Measurements from ENCODE around the gene TMEM131L. TPM values are rescaled to one million over a fixed set of nuclear protein-coding genes. Genes with fewer than 3 reads are reported as not detected.

TMEM131L gene
- total and polyA plus RNA-seq, 7 donors: 0.60 to 27.2 (median 12.1) TPM

DNA sequence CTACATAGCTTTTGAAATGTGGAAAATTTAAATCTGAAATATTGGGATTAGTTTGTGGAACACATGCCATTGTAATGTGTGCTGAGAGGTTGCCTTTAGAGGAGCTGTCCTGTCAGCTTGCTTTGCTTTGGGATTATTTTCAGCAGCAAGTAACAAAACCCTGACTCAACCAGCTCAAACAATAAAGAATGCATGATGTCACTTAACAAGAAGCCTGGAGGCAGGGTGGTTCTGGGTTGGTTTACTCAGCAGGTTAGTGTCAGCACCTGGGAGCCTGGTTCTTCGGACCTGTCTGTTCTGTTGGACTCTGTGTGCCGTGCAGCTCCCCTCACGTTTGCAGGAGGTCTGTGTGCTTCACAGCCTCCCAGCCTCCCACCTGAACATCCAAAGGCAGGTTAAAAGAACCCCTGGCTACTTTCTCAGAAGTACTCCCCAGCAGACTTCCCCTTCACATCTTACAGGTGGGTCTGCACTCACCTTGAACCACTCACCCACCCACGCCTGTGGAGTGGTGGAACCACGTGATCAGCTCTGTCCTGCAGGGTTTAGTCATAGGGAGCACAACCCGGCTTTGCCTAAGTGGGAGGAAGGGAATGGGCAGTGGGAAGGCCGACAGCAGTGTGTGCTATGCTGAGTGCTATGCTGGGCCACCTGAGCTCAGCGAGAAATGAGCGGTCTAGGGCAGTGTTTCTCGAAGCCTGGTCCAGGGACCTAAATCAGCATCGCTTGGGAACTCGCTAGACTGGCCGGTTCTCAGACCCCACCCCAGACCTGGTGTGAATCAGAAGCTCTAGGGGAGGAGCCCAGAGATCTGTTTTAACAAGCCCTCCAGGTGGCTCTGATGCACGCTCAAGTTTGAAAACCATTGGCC, 20.4 kb downstream of the TMEM131L start:
- intact Hi-C loops (cut with DNase I): no loop called here
- H3K4me3 ChIP-seq: no peak overlapping the region
- no peaks in the 10 kb centered on the region for H3K27me3 ChIP-seq
- no peak for DNase-seq
- H3K36me3 ChIP-seq: no peaks in the 10 kb centered on the region
- no peaks in the 10 kb centered on the region for H3K9me3 ChIP-seq
- WGBS, 2 donors: 73 to 85% methylated on average over 14 of the region's 14 CpGs
- peak overlapping the region; percentile 70 to 84 (median 76) for H3K27ac ChIP-seq
- TF ChIP-seq, protein P1, sequence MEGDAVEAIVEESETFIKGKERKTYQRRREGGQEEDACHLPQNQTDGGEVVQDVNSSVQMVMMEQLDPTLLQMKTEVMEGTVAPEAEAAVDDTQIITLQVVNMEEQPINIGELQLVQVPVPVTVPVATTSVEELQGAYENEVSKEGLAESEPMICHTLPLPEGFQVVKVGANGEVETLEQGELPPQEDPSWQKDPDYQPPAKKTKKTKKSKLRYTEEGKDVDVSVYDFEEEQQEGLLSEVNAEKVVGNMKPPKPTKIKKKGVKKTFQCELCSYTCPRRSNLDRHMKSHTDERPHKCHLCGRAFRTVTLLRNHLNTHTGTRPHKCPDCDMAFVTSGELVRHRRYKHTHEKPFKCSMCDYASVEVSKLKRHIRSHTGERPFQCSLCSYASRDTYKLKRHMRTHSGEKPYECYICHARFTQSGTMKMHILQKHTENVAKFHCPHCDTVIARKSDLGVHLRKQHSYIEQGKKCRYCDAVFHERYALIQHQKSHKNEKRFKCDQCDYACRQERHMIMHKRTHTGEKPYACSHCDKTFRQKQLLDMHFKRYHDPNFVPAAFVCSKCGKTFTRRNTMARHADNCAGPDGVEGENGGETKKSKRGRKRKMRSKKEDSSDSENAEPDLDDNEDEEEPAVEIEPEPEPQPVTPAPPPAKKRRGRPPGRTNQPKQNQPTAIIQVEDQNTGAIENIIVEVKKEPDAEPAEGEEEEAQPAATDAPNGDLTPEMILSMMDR (IDR thresholded peaks at IDR 0.05): no peak
- no peak for TF ChIP-seq POLR2AphosphoS5 (IDR thresholded peaks at IDR 0.05)
- no peak for TF ChIP-seq POLR2A (IDR thresholded peaks at IDR 0.05)
- no peak for TF ChIP-seq EP300 (IDR thresholded peaks at IDR 0.05)
- peaks cover 0 to 57% (median 44%) of the 10 kb centered on the region in 4 donors for H3K4me1 ChIP-seq

DNA sequence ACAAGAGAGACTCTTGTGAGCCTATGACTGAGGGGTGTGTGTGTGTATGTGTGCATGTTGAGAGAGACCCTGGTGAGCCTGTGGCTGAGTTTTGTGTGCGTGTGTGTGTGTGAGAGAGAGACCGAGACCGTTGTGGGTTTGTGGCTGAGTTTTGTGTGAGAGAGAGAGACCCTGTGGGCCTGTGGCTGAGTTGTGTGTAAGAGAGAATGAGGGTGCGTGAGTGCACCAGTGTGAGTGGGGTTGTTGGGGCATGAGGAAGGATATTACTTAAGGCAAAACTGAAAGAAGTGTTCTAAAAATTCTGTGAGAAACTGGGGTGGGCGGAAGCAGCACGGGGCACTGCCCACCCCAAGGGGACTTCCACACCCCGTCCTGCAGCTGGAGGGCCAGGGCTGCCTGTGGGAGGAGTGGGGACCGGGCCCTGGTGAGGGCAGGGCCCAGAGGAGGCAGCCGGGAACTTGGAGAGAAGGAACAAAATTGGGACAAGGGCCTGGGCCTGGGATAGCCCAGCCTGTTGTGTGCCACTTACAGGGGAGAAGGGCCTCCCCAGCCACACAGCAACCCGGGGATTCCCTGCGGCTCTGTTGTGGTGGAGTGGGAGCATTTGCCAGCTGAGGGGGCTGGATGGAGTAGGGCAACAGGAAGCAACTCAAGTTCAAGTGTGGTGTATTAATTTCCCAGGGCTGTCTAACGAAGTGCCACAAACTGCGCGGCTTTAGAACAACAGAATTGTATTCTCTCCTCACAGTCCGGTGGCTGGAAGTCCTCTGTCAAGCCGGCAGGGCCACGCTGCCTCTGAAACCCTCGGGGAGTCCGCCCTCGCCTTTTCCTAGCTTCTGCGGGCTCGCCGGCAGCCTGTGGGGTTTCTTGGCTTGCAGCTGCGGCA, 22.1 kb downstream of the TMEM131L start:
- H3K4me3 ChIP-seq: peak overlapping the region in 1 of 4 donors; percentile 25
- TF ChIP-seq POLR2AphosphoS5 (IDR thresholded peaks at IDR 0.05) (no peak), POLR2A (IDR thresholded peaks at IDR 0.05) (no peak), EP300 (IDR thresholded peaks at IDR 0.05) (no peak)
- TF ChIP-seq, protein P1 (IDR thresholded peaks at IDR 0.05): no peak
- no peaks in the 10 kb centered on the region for H3K9me3 ChIP-seq
- intact Hi-C loops (cut with DNase I): no loop called here
- 34 to 76% methylated on average over 24 of the region's 24 CpGs for WGBS, 2 donors
- peaks cover 0 to 57% (median 44%) of the 10 kb centered on the region in 4 donors for H3K4me1 ChIP-seq
- no peaks in the 10 kb centered on the region for H3K36me3 ChIP-seq
- no peak for DNase-seq
- H3K27ac ChIP-seq: peak overlapping the region; percentile 70 to 84 (median 76)
- H3K27me3 ChIP-seq: no peaks in the 10 kb centered on the region

DNA sequence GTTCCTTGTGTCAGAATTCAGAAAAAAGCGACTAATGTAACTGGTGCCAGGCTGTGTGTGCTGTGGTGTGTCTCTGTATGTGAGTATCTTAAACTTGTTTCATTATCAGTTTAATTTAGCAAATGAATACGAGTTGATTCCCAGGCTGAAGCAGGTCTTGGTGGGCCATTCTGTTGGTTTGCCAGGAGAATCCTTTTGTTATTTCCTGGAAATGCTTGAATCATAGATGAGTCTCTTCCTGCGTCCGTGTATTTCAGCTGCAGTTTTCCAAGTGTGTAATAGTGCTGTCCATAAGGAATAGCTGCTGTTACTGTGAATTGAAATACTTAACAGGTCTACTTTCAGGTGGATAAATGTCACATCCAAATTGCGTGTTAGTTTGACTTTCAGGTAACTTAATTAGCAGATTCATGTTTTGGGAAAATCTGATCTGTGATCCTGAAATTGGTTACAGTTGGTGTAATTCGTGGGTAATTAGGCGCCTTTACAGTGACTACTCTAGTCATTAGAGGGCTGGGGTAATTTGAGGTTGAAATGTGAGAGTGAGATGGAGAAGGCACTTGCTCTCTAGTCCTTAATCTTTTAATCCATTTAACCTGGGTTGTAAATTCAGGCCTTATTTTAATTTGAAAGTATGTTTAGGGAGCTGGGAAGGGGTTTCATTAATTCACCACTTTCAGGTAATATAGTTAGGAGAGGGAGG, 23.8 kb downstream of the TMEM131L start:
- no peak overlapping the region for H3K4me3 ChIP-seq
- peaks cover 0 to 45% (median 32%) of the 10 kb centered on the region in 4 donors for H3K4me1 ChIP-seq
- no peak for TF ChIP-seq POLR2AphosphoS5 (IDR thresholded peaks at IDR 0.05)
- TF ChIP-seq POLR2A (IDR thresholded peaks at IDR 0.05): no peak
- TF ChIP-seq, protein P1 (IDR thresholded peaks at IDR 0.05): no peak
- no peak for TF ChIP-seq EP300 (IDR thresholded peaks at IDR 0.05)

DNA sequence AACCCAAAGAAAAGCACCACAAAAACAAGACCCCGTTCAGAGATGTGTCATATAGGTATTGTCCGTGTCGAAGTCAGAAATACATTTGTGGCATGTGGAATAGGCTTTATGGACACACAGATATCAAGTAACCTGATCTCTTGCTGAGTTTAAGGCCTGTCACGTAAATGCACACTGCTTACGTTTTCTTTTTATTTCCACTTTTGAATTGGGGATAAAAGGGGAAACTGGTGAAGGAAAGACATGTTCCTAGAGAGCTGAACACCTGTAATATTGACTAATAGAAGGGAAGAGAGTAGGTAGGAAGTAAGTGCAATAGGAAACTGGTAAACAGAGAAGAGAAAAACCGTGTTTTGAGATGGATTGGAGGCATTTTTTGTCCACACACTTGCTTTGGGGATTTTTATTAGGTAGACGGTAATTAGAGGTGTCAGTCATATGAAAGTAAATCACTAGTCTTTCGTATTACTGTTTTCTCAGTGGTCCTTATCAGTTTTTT, 24.9 kb downstream of the TMEM131L start:
- H3K4me1 ChIP-seq: peaks cover 0 to 43% (median 28%) of the 10 kb centered on the region in 4 donors
- DNase-seq: no peak

More for the DNA sequence above, 23.8 kb downstream of the TMEM131L start:
- intact Hi-C loops (cut with DNase I): no loop called here
- no peak for DNase-seq
- Histone ChIP-seq H3K27me3 (no peaks in the 10 kb centered on the region), H3K27ac (no peak overlapping the region), H3K36me3 (no peaks in the 10 kb centered on the region), H3K9me3 (no peaks in the 10 kb centered on the region)
- WGBS, 2 donors: 86 to 90% methylated on average over 7 of the region's 7 CpGs

More for the DNA sequence above, 24.9 kb downstream of the TMEM131L start:
- no peaks in the 10 kb centered on the region for H3K9me3 ChIP-seq
- no peaks in the 10 kb centered on the region for H3K36me3 ChIP-seq
- H3K27me3 ChIP-seq: no peaks in the 10 kb centered on the region
- intact Hi-C loops (cut with DNase I): no loop called here
- H3K27ac ChIP-seq: no peak overlapping the region
- WGBS, 2 donors: 80 to 88% methylated on average over 8 of the region's 8 CpGs
- TF ChIP-seq EP300 (IDR thresholded peaks at IDR 0.05): no peak
- TF ChIP-seq, protein P1 (IDR thresholded peaks at IDR 0.05): no peak
- no peak for TF ChIP-seq POLR2A (IDR thresholded peaks at IDR 0.05)
- TF ChIP-seq POLR2AphosphoS5 (IDR thresholded peaks at IDR 0.05): no peak
- H3K4me3 ChIP-seq: no peak overlapping the region
